Measurements from ENCODE around the gene UBASH3B.

The UBASH3B gene

DNA sequence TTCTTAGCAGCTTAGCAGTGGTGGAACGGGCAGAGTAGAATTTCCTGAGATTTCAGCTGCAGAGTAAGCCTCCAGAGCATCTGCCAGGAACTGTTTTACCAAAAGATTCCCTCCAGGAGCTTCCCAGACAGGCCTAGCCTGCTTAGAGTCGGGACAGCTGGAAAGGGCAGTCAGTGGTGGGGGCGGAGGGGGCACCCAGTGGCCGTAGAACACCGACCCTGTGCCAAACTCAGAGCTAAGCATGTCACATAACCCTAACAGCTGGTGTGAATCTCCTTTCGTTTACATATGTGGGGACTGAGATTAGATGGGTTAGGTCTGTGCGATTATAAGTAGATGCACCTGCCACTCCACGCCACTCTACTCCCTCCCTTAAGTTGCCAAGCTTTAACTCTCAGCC is 102.8 kb downstream of the UBASH3B start:
- DNase-seq, result no peak

DNA sequence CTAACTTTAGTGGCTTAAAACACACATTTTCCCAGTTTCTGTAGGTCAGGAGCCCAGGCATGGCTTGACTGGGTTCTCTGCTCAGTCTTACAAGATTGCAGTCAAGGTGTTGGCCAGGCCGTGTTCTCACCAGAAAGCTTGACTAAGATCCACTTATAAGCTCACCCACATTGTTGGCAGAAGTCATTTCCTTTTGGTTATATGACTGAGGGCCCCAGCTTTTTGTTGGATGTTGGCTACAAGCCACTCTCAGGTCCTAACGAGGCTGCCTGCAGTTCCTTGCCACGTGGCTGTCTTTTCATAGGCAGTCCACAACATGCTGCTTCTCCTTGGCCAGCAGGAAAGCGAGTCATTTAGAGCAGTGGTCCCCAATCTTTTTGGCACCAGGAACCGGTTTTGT is 103.5 kb downstream of the UBASH3B start:
- no peak for DNase-seq

DNA sequence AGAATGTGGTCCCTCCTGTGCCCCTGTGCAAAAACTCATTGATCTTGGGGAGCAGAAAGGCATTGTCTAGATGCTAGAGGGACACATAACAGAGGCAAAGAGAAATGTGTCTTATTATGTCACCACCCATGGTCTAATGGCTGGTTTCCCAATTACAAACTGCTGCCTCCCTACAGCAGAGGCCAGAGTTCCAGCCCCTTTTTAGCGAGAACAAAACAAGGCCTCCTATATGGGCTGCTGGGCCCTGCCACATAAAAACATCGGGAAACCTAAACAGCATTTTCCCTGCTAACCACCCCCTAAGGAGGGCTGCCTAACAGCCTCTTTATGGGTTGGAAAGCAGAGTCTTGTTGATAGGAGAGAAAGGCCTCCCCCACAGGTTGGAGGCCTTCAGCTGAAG is 107.6 kb downstream of the UBASH3B start:
- DNase-seq, result no peak

DNA sequence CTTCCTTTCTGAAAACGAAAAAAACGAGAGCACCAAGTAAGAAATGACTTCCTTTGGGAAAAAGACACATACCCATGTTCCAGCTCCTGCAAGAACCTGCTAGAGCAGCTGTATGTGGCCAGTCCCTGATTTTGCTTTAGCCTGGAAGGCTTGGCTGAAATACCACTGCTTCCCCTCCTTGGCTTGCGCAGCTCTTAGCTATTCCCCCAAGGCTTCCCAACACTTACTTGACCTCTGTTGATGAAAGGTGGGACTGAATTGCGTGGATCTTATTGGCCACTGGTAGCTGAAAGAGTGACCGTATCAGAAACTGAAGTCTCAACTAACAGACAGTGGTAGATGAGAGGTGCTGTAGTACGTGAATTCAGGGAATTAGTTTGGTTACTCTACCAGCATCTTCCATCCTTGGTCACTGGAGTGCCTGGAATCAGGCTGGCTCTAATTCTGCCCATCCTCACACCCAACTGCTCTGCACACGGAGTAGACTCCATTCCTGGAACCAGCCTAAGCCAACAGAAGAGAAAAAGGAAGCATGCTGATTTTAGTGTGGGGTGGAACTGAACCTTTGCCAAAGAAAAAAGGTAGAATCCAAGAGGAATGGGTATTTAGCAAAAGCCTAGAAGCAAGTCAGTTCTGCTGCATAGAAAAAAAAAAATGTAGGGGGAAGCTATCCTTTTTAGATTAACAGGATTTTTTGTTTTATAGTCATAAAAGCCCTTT is 109.0 kb downstream of the UBASH3B start:
- DNase-seq, result no peak

DNA sequence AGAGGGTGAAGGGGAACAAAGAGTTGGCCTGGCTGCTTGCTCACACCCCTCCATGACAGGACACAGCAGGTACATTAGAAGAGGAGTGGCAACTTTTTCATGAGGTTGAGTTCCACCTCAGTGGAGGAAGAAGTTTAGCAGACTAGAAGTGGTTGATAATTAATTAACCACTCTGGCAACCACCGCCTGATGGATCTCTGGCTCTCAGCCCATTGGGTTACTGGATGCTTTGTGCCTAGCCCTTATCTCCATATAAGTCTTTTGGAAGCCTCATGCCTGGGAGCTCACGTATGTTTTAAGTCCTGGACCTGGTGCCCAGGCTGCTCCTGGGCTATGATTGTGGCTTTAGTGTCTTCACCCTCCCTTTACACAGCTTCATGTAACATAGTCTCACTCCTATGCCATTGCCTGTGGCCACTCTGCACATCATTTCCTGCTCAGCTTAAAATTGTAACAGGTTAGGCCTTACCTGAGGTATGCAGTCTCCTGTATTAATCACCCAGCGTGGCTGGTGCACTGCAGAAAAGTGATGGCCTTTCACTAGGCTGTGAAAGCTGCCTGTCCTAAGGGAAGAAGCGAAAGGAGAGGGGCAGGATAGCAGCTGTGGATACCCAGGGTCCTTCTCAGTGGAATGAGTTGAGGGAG is 110.1 kb downstream of the UBASH3B start:
- no peak for DNase-seq

DNA sequence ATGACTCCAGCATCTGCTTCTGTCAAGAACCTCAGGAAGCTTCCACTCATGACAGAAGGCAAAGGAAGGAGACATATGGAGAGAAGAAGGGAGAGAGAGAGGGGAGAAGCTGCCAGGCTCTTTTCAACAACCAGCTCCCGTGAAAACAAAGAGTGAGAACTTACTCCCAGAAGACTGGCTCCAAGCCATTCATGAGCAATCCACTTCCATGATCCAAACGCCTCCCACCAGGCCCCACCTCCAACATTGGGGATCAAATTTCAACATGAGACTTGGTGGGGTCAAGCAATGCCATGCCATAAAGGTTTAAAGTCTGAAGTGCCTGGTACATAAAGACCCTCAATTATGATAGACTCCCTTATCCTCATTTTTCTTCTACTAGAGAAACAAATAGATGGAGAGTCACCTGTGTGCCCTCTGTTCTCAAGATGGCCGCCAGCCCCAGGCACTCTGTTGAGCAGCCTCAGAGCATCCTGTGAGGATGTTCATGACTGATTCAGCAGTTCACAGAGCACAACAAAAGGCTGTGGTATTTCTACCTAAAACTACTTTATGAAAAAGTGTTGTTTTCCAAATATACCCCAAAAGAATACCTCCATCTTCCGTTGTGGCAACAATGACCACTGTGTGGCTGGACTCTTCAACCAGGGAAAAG is 113.7 kb downstream of the UBASH3B start:
- no peak for DNase-seq

DNA sequence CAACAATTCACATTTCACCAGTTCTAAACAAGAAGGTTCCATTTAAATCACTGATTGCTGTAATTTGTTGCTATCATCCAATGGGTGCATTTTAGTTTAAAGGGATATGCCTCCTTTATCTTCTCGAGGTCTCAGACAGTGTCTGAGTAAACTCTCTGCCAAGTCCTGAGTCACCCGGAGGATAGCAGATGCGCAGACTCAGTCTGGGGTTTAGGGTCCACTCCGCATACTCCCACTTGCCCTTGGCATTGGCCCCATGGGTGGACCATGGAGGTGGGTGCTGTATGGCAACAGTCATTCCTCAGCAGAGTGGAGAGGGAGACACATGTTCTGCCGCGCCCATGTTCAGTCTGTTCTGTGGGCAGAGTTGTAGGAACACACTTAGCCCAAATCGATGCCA is 117.4 kb downstream of the UBASH3B start:
- DNase-seq, result no peak

DNA sequence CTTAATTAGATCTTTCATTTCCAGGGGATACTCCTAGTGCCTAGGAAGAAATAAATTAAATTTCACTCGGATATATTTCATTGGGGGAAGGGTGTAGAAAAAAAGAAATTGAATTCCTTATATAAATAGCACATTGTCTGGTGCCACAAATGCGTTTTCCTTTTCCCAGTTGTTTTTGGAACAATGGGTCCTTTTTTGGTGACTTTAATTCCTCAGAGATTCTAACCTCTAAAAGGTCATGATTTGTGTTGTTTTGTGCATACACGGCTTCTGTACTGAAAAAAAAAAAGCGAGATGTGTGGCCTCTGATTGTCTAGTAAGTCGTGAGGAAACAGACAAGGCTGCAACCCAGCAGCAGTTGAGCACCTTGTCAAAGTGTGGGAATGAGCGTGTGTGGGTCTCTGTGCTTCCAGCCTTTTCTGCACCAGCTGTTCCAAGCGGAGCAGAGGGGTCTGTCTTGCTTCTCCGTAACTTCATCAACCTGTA is 118.3 kb downstream of the UBASH3B start:
- DNase-seq, result no peak

DNA sequence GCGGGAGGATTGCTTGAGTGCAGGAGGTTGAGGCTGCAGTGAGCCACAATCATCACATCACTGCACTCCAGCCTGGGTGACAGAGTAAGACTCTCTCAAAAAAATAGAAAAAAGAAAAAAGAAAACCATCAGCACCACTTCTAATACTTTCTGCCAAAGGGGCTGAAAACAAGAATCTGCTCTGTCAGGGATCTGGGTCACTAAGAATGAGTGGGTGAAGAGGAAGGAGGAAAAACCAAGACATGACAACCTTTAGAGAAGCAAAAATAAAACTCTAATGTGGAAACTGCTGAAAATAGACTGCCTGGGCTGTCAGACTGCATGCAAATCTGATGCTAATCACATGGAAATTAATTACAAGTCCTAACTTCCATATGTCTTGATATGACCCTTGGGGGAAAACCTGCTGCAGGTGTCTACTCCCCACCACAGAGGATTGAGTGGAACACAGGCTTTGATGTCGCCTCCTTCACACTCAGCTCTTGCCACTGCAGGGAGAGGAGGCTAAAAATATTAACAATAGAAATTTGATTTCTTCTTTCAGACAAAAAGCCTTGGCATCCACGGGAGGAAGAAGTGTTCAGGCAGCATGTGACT is 120.3 kb downstream of the UBASH3B start:
- no peak for DNase-seq

DNA sequence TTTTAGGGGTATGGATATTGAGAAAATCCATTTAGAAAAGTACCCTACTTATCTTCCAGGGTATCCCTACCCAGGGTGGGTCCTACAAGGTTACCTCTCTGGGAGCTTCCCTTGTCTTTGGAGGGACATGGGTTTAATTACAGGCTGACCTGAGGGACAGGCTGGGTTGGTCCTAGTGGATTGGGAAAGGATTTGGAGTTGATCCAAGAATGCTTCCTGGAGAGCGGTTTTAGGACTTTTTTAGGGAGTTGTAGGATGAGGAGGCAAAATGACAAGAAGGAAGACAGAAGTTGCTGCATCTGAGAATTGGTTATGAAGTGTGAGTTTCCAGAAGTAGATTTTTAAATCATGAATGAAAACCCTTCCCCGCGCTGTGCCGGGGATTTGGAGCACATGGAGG is 121.0 kb downstream of the UBASH3B start:
- no peak for DNase-seq

DNA sequence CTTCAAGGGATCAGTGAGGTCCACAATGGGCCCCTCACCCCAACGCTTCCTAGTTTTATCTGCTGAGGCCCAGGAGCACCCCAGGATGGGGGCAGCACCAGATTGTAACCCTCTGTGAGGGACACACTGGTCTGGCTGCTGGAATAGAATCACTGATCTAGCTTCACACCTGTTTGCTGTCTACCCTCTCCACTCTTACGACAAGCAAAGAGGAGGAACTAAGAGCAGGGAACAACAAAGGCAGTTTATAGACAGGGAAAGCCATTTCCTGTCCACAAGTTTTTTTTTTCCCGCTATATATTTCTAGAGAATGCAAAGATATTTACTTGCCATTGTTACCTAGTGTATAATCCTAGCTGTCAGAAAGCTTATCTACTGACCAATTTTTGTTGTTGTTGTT is 121.8 kb downstream of the UBASH3B start:
- no peak for DNase-seq

DNA sequence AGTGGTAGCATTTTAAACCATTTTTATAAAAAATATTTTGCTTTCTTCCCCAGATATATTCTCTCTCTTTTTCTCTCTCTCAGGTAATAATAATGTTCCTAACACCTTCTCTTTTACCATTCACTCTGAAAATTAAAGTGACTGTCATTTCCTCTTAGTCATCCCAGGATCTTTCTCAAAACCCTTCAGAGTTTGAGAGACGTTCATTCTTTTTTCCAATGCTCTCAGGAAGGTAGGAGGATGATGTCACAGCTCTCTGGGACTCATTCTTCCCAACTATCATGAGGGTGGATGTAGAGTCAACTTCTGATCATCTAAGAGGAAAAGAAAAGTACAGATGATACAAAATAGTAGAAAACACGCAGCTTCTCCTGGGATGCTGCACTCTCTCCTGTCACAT is 122.6 kb downstream of the UBASH3B start:
- no peak for DNase-seq

DNA sequence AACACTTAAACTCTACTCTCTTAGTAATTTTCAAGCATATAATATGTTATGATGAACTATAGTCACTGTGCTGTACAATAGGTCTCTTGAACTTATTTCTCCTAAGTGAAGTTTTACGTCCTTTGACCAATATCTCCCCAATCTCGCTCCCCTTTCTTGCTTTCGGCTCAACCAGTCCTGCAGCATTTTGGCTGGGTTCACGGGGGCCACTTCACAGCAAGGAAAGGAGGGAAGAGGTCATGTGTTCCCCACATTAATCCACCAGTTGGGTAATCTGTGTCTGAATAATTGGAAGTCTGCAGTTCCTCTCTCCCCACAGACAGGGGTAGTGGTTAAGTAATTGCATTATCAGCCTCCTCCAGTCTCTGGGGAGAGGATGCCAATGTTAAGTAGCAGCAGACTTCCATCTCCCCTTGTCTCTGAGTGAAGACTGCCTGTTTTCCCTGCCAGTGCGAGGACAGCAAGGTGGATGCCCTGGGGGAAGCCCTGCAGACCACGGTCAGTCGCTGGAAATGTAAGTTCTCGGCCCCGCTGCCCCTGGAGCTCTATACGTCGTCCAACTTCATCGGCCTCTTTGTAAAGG is 123.6 kb downstream of the UBASH3B start:
- no peak for DNase-seq

DNA sequence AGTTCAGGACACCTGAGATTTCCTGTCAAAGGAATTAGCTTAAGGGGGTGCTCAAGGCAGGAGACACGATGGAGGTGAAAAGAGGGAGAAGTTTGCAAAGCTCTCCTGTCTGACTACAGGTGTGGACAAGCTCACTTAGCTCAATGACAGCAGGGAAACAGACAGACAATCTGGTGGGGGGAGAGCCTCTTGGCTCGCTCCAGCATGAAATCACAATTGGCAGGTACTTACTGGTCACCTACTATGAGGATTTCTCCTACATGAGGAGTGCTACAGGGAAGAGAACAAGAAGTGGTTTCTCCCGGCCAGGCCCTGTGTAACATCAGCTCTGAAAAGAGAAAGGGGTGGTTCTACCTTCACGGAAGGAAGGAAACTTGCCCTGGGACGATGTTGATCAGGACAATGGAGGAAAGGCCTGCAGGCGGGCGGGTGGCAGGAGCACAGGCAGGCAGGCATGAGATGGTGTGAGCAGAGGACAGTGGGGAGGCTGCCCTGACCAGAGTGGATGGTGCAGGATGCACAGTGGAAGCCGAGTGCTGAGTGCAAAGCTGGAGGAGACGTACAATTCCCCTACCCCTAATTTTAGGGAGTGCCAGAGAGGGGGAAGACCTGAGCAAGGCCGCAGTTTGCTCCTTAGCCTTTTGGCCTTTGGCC is 124.9 kb downstream of the UBASH3B start:
- no peak for DNase-seq

DNA sequence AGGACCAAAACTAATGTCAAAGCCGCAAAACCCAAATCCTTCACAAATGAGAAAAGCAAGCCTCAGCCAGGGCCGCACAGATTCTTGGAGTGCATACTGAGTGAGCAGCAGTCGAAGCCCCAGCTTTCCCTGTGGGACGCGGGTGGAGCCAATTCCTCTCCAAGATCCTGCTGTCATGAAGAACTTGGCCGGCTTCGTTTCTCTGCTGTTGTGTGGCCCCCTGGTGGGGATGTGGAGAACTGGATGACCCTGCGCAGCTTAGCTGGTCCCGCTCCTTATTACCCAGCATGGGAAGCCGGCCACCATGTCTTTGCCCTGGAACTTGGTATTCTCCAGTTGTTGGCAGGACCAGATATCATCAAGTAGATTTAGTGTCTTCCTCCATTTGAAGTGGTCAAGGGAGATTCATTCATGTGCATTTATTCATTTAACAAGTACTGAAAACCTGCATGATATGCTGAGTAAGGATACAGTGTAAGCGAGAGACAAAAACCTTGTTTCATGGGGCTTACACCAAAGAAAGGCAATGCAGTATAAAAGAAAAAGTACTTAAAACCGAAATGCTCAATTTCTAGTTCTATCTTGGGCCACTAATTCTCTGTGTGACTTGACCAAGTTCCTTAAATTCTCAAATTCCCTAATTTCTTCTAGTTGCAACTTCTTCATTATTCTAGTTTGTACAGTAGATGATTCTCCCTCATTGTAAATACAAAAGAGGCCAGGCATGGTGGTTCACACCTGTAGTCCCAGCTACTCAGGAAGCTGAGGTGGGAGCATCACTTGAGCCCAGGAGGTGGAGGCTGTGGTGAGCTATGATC is 126.1 kb downstream of the UBASH3B start:
- DNase-seq, result peak; percentile 70

DNA sequence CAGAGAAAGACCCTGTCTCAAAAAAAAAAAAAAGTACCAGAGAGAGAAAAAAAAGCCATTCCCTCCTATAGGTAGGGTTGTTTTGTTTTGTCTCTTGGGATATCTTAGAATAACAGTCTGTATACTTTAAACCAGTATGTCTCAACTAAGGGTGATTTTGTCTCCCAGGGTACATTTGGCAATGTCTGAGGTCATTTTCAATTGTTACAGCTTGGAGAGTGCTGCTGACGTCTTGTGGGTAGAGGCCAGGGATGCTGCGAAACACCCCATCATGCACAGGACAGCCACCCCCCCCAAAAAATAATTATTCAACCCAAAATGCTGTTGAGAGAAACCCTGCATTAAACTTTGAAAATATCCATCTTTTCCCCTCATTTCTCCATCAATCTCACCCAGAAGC is 126.7 kb downstream of the UBASH3B start:
- DNase-seq, result no peak

DNA sequence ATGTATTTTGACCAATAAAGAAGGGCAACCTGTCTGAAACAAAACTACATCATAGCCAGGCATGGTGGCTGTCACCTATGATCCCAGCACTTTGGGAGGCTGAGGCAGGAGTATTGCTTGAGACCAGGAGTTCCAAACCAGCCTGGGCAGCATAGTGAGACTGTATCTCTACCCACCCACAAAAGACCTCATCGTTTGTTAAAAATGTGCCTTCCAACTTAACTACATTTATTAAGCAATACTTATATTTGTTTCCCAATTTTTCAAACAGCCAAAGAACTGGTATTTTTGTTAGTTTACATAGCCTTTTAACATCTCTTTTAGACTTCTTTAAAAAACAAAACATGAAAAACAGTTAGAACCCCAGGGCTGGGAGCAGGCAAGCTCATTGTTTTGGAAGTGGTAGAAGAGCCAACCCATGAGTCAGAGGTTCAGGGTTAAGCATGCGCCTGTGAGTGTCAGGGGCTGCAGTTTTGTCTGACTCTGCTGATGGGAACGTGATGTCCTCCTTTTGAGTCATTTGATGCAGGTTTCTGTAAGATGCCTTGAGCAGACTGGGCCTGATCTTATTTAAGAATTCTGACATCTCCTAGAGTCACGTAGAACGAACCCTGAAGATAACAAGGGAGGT is 128.9 kb downstream of the UBASH3B start:
- no peak for DNase-seq

DNA sequence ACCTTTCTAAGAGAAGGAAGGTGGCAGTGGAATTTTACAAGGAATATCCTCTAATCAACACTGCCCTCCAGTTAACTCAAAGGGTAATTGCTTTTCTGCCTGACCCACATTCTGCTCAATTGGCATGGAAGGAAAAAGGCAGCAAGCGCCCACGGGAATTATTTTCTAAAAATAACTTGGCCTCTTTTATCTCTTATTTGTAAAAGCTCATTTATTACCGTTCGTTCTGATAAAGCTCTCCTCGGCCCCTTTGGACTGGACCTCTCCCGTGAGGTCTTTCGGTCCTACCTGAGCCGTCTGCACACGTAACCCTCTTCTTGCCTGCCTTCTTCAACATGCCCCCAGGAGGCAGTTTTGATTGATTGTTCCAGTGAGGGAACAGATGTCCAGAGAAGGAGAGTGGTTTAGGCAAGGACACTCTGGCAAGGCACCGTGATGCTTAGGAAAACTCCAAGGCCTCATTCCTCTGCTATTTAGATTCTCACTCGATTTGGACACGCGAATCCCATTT is 129.6 kb downstream of the UBASH3B start:
- no peak for DNase-seq

DNA sequence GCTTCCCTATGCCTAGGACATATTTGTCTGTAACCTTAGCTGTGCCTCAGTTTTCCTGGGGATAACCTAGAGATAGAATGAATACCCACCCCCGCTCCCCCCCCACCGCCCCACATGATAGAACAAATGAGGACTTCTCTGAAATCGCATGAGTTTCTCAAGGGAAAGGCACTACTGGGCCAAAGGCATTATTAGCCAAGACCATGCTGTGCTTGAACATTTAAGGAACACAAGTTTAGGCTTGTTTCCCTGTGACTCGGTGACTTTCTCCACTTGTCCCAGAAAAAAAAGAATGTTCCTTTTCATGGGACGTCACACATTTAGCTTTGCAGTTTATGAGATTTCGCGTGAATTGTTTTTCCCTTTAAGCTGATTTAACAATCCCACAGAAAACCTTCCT is 131.4 kb downstream of the UBASH3B start:
- DNase-seq, result no peak

DNA sequence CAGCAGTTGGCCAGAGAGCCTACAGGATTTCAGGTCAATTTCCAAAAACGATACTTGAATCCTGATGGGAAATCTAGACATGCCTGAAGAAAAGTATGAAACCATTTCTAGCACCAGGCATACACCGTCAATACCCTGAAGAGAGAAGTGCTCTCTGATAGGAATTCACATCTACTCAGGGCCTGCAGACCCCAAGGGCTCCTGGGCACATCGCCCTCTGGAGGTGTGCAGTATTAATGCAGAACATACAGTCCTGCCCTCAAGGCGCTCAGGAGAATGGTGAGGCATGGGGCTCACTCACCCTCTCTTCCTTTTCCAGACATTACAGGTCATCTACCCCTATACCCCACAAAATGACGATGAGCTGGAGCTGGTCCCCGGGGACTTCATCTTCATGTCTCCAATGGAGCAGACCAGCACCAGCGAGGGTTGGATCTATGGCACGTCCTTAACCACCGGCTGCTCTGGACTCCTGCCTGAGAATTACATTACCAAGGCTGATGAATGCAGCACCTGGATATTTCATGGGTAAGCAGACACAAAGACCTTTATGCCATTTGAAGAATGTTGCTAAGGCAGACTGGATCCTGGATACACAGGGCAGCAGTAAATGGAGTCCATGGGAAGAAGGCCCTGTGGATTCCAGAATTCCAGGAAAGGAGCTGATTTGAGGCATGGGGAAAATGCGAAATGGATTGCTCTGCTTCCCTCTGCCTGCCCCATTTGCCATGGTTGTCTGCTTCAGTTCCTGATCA is 133.4 kb downstream of the UBASH3B start:
- DNase-seq, result no peak

DNA sequence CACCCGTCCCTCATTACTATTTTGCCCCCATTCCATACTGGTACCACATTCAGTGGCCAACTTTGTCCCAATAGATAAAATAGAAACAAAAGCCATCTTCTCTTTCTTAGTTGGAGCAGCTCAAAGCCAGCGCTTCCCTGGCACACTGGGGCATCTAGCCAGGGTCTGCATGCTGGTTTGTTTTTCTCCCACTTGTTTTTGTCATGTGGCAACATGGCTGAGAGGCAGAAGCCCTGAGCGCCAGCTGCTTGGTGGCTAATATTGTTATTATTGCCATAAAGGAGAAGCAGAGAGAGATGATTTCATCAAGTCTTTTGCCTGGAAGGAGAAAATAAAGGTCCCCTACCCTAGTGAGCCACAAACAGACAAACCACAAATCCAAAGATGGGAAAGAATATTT is 134.4 kb downstream of the UBASH3B start:
- no peak for DNase-seq

Measured in CD4-positive, alpha-beta T cell treated with Interleukin-4 for 4 hours (primary cell).